GM18907 (cell line): ENCODE measurements around the gene FMO1.
"Not testable (repeated sequence)": the region's sequence is repeated elsewhere in the genome, so short reads cannot be mapped to it uniquely, and the experiment has no call there.

ENCODE experiments used
- ATAC-seq: cut with Tn5 transposase; IDR thresholded peaks from one replicate; pipeline ENCODE4 v1.9.1; 2021; ENCODE audit warnings: mild to moderate bottlenecking, moderate library complexity; ENCODE audit not compliant: unreplicated experiment

FMO1 gene, protein sequence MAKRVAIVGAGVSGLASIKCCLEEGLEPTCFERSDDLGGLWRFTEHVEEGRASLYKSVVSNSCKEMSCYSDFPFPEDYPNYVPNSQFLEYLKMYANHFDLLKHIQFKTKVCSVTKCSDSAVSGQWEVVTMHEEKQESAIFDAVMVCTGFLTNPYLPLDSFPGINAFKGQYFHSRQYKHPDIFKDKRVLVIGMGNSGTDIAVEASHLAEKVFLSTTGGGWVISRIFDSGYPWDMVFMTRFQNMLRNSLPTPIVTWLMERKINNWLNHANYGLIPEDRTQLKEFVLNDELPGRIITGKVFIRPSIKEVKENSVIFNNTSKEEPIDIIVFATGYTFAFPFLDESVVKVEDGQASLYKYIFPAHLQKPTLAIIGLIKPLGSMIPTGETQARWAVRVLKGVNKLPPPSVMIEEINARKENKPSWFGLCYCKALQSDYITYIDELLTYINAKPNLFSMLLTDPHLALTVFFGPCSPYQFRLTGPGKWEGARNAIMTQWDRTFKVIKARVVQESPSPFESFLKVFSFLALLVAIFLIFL

DNA sequence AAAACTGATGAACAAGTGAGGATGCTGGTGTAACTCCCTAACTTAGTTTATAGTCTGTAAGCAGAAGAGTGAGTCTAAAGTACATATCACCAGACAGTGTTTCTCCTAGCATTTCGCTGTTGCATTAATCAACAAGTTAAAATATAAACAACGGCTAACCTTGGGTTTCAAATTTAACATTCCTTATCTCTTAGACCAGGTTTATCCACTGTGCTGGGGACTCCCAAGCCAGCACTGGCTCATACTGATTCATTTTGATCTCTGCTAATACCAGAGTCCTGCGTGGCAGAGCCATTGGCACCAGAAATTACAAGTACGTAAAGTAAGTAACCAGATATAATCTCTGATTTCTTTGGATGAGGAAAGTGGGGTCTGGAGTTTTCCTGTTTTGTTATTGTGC, at the start of gene FMO1:
TSS of gene FMO1 (plus strand) at position 193 of the 400 bp plus-strand sequence. CDS start 9,594 bp downstream, outside the sequence.
- no peak for ATAC-seq

DNA sequence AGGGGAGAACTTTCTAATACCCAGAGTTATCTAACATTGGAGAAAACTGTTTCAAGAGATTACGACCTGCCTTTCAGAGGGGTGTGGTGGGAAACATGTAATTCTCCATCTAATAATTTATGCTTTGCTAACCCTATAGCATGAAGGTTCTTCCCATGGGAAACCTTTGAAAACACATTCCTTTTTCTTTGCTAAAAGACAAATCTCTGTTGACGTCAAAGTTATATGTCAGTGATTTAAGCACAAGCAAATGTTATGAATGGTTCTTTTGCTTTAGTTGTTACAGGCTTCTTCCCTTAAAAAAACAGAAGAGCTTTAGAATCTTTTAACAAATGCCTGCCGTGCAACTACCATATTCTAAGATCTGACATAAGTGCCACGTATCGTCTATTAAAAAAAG, 44.0 kb upstream of the FMO1 start:
- ATAC-seq, result no peak

DNA sequence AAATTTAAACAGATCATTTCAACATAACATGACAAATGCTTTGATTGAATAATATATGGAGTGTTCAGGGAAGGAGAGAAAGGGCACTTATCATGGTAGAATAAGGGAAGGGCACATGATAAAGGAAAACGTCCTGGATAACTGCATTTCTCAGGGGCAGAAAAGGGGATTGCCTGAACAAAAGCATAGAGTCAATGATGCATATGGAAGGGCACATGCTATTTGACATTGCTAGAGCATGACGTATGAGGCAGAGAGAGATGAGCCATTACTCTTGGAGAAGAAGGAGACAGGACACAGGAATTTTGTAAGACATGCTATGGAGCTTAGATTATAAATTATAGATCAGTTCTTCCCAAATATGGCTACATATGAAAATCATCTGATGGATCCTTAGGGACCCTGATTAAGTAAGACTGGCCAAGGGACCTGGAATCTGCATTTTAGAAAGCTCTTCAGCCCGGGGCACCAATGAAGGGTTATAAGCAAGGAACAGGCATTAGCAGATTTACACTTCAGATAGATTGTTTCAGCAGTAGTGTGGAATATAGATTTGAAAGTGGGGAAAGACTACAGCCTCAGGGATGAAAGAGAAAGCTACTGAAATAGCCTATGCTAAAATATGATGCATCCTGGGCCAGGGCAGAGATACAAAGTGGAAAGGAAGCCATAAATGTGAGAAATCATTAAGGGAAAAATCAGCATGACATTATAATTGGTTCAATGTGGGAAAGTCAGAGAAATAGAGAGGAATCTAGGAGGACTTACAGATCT, 41.9 kb upstream of the FMO1 start:
- ATAC-seq, result no peak

DNA sequence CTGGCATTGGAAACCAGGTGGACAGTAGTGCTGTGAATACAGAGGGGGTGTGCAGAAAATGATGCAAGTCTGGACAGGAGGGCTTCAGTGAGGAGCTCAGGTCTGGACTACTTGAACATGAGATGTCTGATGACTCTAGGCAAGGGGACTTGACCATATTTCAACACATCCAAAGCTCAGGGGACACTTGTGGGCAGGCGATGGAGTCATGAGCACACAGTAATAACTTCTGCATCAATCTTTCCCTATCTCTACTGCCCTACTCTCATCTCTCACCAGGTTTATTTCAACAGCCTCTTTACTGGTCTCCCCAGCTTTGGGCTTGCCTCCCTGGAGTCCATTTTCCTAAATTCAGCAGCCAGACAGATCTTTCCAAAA, 41.3 kb upstream of the FMO1 start:
- ATAC-seq, result no peak

DNA sequence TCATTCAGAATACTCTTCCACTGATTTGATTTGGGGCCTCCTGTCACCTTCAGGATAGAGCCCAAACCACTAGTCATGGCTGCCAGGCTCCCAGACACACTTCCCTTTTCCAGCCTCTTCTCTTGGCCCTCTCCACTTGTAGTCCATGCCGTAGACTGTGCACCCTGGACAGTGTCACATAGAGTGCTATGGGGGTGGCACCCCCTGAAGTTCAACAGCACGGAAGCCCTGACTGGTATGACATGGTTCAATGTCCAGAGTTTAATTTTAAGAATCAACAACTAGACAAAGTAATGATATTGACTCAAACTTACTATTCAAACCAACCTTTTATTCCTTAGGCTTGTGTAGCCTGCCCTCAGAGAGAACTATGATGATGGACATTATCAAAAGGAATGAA, 40.9 kb upstream of the FMO1 start:
- no peak for ATAC-seq

DNA sequence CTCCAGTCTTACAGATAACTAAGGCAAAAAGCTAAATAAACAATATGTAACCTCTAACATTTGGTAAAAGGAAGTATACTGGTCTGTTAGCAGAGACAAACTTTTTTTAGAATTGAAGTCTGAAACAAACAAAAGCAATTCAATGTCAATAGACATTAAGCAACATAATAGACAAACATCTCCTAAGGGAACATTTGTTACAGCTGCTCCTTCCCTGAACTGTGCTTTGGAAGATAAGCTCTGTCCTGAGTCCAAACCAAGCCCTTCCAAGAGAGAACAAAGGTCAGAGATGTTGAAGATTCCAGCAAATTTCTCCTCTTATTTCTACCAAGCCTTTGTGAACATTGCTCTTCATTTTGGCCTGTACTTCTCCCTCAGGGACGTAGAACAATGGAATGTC, 37.9 kb upstream of the FMO1 start:
- ATAC-seq, result no peak

DNA sequence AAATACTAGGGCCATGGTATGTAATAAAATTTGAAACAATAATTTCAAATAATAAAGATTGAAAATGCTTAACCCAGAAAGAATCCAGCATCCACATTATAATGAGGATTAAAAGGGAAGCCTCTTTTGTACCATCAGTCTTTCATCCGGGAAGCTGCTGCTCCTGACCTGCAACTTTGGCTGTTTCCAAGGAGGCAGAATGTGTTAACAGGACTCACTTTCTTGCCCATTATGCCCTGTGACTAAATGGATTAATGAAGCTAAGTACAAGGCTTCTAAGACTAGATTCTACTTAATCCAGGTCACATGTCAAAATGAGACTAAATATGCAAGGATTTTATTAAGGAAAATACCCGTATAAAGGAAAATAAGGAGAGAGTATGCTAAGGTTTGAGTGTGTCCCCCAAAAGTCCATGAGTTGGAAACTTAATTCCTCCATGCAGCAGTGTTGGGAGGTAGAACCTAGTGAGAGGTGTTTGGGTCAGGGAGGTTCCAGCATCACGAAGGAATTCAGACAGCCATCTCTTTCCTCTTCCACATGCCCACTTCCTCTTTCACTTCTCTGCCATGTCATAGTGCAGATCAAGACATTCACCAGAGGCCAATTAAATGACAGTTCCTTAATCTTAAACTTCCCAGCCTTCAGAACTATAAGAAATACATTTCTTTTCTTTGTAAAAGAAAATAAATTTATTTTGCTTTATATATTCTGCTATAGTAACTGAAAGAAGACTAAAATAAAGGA, 35.5 kb upstream of the FMO1 start:
- ATAC-seq, result no peak

DNA sequence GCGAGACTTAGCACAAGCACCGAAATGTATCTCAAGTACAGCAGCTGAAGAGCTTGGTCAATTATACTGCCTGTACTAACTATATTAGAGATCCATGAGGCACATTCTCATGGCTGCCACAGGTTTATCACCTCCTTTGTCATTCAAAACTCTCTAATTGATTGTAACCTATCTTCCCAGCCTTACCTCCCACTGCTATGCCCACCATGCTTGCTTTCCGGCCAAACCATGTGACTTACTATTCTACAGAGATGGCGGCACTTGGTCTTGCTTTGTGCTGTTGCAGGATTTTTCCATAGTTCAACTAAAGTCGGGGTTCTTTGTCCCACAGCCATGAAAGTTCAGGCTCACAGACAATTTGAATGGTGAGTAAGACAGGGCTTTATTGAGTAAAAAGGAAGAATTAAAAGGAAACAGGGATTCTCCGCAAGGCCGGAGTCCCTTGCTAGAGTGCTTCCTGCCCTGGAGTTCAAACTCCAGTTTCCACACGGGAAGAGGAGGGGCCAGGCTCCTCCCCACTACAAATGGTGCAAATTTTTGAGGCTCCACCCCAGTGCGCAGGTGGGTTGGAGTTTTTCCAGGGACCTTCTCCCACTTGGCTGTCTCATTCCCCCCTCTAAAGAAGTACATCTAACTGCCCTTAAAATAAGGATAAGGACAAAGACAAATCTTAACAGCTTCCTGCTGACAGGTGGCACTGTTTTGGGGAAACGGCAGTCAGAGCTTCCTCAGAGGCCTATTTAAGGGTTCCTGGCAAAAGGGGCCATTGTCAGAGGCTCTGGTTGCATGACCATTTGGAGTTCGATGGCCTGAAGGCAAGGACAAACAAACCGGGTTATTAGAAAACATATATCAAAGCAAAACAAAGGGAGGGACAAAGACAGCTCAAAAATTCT, 34.5 kb upstream of the FMO1 start:
- no peak for ATAC-seq

DNA sequence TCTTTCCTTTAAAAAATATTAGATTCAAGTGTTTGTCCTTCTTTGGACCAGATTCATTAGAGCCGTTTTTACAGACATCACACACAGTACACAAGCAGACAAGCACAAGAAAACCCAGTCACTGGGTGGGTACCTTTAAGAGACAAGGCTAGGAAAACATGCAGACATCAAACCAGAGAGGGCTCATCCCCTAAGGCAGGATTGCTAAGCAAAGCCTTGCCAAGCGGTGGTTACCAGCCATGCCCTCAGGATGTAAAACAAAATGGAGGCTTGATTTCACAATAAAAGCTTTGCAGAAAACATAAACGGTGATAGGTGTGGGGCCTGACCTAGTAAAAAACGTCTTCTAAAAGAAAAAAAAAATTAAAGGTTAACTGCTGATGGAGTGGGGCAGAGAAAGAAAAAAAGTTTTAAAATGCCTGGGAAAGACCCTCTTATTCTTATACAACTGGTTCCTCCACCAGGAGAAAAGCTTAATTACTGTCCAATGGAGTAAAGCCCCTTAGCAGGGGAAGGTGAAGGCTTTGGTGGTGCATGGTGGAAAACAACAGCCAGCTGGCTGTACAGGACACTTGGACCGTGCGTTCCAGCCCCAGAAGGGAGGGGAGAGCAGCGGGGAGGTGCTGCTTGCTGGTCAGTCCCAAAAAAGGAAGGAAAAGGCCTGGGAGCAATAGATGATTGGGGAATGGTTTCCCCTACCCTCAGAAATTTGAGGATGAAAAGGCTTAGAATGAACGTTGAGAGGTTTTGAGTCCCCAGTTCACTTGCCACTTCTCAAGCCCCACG, 30.4 kb upstream of the FMO1 start:
- ATAC-seq, result no peak

DNA sequence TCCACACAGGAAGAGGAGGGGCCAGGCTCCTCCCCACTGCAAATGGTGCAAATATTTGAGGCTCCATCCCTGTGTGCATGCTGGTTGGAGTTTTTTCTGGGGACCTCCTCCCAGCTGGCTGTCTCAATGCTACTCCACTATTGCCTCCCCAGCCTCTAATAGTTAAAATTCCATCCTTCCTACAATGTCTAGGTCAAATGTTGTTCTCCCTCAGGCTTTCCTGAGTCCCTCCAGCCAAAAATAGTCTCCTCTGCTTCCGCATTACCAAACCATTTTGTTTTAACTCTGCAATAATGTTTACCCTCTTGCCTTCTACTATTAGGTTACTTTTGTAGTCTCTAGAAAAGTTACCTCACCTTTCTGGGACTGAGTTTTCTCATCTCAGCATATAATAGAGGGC, 29.6 kb upstream of the FMO1 start:
- no peak for ATAC-seq

DNA sequence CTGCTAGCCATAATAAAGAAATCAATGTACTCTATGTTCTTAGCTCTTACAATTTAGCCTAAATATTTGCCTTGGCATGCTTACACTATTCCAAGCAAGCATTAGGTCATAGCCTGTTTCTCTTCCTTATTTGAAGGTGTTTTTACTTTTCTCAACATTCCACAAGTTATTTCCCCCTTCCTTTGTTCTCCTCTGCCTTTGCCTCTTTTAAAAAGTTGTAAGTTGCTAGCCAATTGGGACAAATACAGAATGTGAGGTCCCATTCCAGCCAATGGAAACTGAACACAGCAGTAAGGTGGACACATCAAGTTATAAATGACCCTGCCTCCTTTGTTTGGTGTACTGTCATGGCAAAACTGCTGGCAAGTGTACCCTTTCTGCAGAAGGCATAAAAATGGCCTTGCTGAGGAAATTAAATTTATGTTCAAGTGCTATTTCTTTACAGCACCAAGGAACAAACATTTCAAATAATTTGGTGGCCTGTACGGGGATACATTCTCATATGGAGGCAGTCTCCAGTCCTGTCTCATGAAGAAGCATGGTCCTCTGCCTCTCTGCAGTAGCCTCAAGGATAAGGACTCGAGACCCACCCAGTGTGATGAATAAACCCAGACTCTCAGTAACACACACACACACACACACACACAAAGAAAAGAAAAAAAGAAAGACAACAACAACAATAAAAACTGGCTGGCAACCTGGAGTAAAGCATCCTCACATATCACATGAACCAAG, 28.8 kb upstream of the FMO1 start:
- no peak for ATAC-seq

DNA sequence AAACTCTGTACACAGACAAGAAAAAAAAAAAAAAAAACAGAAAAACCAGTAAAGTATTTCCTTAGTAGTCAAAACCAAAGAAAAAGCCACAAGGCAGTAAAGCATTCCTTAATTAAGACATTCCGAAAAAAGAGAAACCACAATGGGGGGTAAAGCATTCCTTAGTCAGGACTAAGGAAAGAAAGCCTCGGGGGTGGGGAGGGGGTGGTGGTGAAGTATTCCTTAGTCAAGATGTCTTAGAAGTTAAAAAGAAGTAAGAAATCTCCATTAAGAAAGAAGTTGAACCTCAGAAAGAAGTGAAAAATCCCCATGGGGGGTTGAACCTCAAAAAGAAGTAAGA, 28.2 kb upstream of the FMO1 start:
- no peak for ATAC-seq

DNA sequence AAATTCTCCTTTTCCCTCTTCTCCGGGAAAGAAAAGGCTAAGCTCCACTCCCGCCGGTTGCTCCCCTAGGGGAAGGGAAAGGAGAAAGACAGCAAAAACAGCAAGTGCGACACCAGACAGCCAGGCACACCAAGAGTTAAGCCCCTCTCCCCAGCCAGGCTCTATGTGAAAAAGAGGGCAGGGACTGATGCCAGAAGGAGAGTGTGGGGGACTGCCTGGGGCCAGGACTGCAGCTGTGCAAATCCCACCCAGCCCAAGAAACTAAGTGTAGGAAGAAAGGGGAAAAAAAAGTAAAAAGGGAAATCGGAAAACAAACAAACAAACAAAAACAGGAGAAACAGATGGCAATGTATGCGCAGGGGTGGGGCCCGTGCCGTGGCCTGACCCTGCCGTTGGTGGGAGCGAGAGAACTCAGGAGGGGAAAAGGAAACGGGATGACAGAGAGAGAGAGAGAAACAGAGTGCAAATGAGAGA, 27.7 kb upstream of the FMO1 start:
- ATAC-seq, result no peak

DNA sequence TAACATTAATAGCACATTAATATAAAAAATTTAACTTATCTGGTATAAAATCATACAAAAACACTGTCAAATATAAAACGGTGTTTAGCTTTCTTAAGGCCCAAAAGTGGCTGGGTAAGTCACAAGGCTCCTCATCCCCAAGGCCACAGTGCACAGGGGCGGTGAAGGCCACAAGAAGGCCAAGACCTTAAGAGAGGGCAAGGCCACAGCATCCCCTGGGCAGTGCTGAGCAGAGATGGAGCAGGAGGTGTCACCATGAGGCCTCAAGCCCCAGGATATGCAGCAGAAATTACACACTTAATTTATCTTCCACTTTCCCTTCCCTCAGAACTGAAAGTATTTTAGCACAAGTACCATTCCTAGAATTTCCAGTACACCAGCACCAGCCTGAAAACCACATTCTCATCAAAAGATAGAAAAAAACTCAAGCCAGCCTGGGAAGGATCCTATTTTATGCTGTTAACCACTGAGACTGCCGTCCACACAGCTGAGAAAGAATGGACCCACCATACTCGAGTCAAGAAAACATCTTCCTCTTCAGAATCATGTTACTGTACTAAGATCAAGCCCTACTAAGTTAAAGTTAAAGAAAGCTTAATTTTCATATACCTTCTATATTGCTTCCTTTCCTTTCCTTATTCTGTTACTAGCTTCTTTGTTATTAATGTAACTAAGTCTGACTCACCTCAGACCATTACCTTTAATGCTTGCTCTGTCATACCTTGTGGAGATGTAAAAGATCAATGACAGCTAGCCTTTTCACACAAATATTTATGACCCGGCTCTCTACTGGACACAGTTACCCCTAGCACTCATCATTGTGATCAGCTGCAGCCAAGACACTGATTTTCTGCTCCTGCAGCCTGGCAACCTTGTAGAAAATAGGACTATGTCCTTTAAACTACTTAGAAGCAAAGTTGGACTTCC, 26.4 kb upstream of the FMO1 start:
- ATAC-seq, result no peak

DNA sequence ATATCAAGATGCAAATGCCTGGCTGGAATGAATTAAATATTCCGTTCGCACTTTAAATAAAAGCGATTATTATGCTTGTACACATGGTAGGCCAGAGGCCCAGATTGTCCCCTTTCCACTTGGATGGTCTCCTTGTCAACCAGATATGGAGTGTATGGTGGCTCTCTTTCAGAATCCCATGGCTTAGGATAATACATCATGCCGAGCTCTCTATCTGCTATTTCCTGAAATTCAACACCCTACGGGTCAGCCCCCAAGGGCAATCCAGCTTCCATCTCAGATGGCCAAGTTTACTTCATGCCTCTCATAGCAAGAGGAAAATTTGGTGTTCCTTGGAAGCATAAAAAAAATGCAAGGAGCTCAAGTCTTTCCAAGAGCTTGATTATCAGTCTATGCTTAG, 25.4 kb upstream of the FMO1 start:
- ATAC-seq, result no peak

DNA sequence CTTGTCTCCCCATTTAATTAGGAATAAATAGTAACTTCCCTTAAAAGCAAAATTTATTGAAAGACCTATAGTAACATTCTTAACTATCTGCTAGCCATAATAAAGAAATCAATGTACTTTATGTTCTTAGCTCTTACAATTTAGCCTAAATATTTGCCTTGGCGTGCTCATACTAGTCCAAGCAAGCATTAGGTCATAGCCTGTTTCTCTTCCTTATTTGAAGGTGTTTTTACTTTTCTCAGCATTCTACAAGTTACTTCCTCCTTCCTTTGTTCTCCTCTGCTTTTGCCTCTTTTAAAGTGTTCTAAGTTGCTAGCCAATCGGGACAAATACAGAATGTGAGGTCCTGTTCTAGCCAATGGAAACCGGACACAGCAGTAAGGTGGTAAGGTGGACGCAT, 24.0 kb upstream of the FMO1 start:
- ATAC-seq, result not testable (repeated sequence)

DNA sequence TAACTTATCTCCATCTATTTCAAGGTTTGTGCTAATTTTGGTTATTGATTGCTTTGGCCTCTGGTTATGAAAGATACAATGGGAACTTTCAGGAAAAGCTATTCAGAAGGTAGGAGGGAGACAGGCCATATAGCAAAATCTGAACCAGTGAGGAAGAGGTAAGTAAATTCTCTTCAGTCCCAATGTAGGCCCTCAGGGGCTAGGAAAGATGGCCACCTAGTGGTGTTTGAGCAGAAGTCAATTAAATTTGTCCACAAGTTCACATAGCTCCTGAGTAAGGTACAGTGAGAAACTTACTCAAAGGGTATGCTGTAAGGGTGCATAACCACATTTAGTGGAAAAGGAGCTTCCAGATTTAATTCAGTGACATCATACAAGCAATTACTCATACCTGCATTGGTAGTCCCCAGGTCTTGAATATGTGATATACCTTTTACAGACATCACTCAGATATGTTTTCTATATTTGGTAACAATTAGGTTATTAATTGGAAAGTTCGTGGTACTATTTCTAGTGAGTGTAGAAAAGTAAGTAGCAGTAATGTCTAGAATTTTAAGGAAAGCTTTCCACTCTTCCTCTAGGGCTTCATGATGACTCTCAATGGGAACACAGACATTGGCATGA, 21.4 kb upstream of the FMO1 start:
- ATAC-seq, result peak; percentile 86
